H1 (cell line): ENCODE results near the gene IRGQ. TPM values are rescaled to one million over a fixed set of nuclear protein-coding genes. Genes with fewer than 3 reads are reported as not detected.

Source experiments
- ASH2L ChIP-seq: fragments of 200-600, 300-600 bp; sonication (generic); IDR thresholded peaks from one replicate; pipeline ENCODE4 v1.7.1; 2017; ENCODE audit warnings: low read length
- polyA plus RNA-seq, 7 experiments: library from polyadenylated mRNA; depleted of rRNA in 3 of 7; stranded (reverse) in 5 of 7; unstranded in 2 of 7; fragments of >200 nt in 5 of 7; fragments of 200-250 nt in 2 of 7; gene quantifications; 1 replicate in 5 of 7; 2 replicates in 1 of 7; 4 replicates in 1 of 7; pipeline versions ENCODE4 v1.2.1 to v1.2.3, GENCODE V29; 2011 to 2013; ENCODE audit warnings: missing spikeins in 2 of 7, mixed read lengths in 2 of 7
- total RNA-seq: library from RNA; stranded (reverse); fragmentation: NEBNext Ultra II Directional; extraction: Animal tissue kit (Norgen Biotek cat#: 25700); gene quantifications from 2 replicates; pipeline ENCODE4 v1.2.1, GENCODE V29; 2021

IRGQ gene
- total and polyA plus RNA-seq, 2 of the 8 experiments (the other 6 are each of a cell fraction or from before 2014, with no cell fraction given): 16.0 to 42.9 TPM

DNA sequence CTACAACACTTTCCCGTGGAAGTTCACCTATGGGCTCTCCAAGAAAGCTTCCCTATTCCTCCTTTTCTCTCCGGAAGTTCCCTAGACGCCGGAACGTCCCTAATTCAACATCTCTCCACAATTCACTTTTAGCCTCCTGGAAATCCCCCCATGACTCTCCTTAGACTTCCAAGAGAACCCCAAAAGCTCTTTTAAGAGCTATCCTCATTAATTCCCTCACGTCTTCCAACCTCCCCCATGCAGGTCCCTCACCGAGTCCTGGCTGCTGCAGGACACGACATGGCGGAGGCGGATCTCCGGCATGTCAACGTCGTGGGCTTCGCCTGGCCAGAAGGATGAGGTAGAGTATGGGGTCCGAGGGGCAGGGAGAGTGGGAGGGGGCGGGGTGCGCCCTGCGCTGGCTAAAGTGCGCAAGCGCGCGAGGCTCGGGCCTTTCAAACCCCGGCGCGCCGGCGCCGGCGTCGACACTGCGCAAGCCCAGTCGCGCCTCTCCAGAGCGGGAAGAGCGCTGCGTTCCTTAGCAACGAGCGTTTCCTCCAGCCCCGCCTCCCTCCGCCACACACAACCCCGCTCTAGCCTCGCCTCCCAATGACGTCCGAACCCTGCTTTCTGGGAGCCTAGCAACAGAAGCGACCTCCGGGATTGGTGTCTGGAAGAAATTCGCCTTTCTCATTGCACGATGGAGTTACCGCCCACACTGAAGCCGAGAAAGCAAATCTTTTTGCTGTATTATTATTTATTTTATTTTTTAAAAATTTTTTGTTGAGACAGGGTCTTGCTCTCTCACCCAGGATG, 20.6 kb downstream of the IRGQ start, which contains the start of the genes PINLYP and XRCC1 (continued):
- TF ChIP-seq ASH2L: peak; percentile 41
